Epithelial cell of proximal tubule (primary cell): ENCODE data around the gene BABAM2. TPM values are rescaled to one million over a fixed set of nuclear protein-coding genes. Genes with fewer than 3 reads are reported as not detected.

Source experiments
- DNase-seq: peaks from one replicate; pipeline ENCODE4 v3.0.0-alpha.2; 2011; ENCODE audit warnings: low read depth
- H3K4me3 ChIP-seq: 2 replicates; pipeline ENCODE4 v1.5.1; 2011; ENCODE audit warnings: low read depth, mild to moderate bottlenecking, low read length
- CTCF ChIP-seq: conservative IDR thresholded peaks from 2 replicates; pipeline ENCODE4 v1.5.1; 2012; ENCODE audit warnings: low read depth, mild to moderate bottlenecking, low read length
- total RNA-seq: library from RNA; depleted of rRNA; stranded (reverse); fragments of >200 nt; gene quantifications from 2 replicates; pipeline ENCODE4 v1.2.3, GENCODE V29; 2015

BABAM2 gene
- total RNA-seq, 1 donor from 2014 or later = 23.6 TPM

GRCh38 chr2:28338046-28338817 is 447.7 kb downstream of the BABAM2 start:
- no peak for TF ChIP-seq CTCF
- no peak overlapping the region for H3K4me3 ChIP-seq
- DNase-seq = no peak

GRCh38 chr2:28338831-28339321 is 448.3 kb downstream of the BABAM2 start:
- H3K4me3 ChIP-seq = no peak overlapping the region
- no peak for DNase-seq
- no peak for TF ChIP-seq CTCF

- TF ChIP-seq CTCF = no peak
- DNase-seq = no peak
- H3K4me3 ChIP-seq = no peak overlapping the region
These were observed 449.1 kb downstream of the BABAM2 start for GRCh38 chr2:28339516-28340175.

- peak; percentile 36 for TF ChIP-seq CTCF
- H3K4me3 ChIP-seq = no peak overlapping the region
- no peak for DNase-seq
These were observed 450.0 kb downstream of the BABAM2 start for GRCh38 chr2:28340312-28341202.

GRCh38 chr2:28341208-28341891 is 450.8 kb downstream of the BABAM2 start:
- no peak for TF ChIP-seq CTCF
- H3K4me3 ChIP-seq = no peak overlapping the region
- DNase-seq = no peak
